ENCODE measurements around the gene RBM15B.

- TF ChIP-seq CTCF (IDR thresholded peaks at IDR 0.05; ENCODE audit: borderline replicate concordance, extremely low read depth, low read length, poor library complexity, severe bottlenecking) (no peak), EZH2 (IDR thresholded peaks at IDR 0.05; ENCODE audit: borderline replicate concordance, low read depth, low read length, severe bottlenecking) (no peak)
These were observed 38.1 kb downstream of the RBM15B start for GRCh38 chr3:51429138-51429537.
